Cardiac septum (tissue), 1 donor: Measurements from ENCODE around the gene MTHFD1L. TPM values are rescaled to one million over a fixed set of nuclear protein-coding genes. Genes with fewer than 3 reads are reported as not detected.

Experiments
- DNase-seq: peaks from one replicate; pipeline ENCODE4 v3.0.0-alpha.2; 2020; ENCODE audit warnings: low spot score
- intact Hi-C: fragments of 100-400 bp; cut with DNase I; formaldehyde crosslinking; loops from one replicate; pipeline ENCODE4 v1.14.0; 2022
- total RNA-seq: library from RNA; stranded (reverse); fragmentation: NEBNext Ultra II Directional; extraction: Animal tissue kit (Norgen Biotek cat#: 25700); gene quantifications from one replicate; pipeline ENCODE4 v1.2.1, GENCODE V29; 2021
- donor health status: DM: no; HTN: no; CAD: no.

The MTHFD1L gene
- total RNA-seq, 1 donor from 2014 or later, result 5.3 TPM

DNA sequence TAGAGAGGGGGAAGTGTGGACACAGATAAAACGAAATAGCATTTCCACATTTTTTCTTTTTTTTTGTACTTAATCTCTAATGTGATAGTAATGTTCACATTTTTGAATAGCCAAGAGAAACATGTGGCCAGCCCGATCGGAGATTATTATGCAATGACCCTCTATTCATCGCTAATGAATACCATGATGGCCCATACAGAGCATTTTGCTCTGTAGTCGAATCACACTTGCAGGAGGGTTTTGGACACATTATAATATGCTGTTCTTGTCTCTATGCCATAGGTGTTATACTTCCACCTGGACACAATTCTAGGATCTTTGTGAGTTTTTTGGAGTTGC lies 60.1 kb downstream of the MTHFD1L start:
- intact Hi-C loops, result no loop called here

DNA sequence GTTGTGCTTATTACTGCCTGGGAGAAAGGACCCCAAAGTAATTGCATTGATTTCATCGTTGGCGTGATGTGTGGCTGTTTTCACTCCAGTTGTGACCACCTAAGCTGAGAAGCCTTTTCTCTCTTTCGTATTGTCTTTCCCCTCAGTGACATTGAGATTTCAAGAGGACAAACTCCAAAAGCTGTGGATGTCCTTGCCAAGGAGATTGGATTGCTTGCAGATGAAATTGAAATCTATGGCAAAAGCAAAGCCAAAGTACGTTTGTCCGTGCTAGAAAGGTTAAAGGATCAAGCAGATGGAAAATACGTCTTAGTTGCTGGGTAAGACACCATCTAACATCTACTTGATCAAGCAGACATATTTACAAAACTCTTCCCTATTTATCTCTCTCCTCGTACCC lies 60.5 kb downstream of the MTHFD1L start:
- intact Hi-C loops, result no loop called here
- DNase-seq, result no peak

More for the DNA sequence above, 60.1 kb downstream of the MTHFD1L start:
- no peak for DNase-seq

DNA sequence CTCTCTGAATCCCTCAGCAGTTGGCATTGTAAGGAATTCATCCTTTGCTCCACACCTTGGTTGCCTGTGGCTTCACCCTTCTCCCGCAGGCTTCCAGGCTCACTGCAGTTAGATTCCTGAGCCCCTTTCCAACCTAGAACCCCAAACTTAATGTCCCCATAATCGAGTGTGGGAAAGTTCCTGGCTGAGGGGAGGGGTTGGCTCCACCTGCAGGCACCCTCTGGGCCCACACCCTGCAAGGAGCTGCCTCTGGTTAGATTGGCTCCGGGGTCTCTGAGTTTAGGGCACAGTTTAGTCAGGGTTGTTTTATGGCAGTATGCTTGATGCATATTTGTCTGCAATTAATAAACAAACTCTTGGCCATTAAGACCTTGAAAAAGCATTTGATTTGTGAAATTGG lies 63.4 kb downstream of the MTHFD1L start:
- DNase-seq, result no peak
- intact Hi-C loops, result no loop called here

DNA sequence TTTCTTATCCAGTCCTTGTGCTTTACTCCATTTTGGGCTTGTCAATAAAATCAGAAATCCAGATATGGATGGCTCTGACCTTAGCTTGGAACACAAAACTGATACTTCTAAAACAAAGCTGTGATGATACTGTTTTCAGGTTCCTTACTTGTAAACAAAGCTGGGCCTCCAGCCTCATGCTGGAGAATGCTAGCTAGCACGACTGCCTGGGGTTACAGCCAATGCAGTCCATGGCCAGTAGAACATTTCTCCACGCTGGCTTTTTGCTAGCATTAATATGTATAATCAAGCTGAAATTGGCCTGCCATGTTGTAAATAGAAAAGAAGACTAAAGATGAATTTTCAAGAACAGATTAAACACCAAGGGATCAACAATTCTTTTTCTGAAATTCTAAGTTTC lies 63.9 kb downstream of the MTHFD1L start:
- intact Hi-C loops, result no loop called here
- DNase-seq, result no peak

DNA sequence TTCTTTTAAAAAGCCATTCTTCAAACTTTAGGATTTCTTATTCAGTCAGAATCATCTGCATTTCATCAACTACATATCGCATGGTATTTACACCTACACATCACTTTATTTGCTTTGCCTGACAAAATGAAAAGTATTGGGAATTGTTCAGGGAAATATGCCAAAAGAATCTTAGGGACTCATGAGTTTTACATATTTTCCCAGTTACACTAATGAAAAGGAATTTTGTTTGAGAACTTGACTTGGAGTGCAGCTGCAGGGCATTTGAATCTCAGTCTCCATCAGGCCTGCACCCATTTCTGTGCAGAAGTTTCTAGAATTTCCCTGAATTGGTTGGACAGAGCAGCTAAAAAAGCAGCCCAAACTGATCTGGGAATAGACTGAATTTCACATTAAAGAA lies 65.3 kb downstream of the MTHFD1L start:
- intact Hi-C loops, result no loop called here
- no peak for DNase-seq

DNA sequence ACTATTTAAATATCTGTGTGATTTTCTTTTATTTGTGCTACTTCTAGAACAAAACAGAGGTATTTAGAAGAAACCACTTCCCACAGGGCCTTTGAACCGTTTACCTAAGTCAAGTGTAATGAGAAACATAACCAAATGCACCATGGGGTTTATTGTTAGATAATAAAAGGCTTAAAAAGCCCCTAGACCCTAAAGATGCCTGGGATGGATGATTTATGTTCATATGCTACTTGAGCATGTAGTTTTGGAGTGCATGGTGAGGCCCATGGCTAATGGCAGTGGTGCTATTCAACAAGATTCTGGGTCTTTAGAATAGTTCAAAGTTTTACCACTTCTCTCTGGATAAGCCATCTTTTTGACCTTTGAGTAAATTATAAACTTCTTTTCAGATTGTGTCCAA lies 65.9 kb downstream of the MTHFD1L start:
- intact Hi-C loops, result no loop called here
- no peak for DNase-seq

DNA sequence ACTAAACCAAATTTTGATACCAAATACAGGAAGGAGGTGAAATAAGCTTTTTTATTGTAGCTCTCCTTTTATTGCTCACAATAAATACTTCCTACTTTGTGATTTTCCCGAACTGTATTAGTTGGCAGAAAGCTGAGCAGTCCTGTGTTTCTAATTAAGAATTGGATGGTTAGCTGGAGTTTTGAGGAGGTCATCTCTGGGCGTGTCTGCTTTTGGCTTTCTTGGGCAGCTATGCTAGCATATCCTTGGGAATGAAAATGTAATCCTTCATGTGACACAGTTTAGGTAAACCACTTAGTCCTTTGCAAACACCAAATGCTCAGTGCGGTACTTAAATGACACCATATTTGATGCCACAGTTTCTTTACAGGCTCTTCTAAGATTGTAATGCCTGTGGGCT lies 67.5 kb downstream of the MTHFD1L start:
- intact Hi-C loops, result no loop called here
- DNase-seq, result no peak

DNA sequence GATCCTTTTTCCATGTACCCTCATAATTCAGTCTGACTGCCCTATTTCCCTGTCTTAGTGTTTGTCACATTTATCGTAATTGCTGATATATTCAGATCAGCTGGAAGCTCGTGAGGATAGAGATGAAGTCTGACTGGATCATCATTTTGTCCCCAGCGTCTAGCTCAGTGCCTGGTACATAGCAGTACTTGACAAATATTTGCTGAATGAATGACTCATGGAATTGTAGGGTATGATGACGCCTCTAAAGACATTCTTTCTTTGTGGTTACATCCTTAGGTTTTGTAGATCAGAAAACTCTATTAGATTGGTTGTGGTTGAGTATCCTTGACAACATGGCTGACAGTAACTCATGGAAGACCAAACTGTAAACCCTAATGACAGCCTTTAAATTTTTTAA lies 68.9 kb downstream of the MTHFD1L start:
- no peak for DNase-seq
- intact Hi-C loops, result no loop called here

DNA sequence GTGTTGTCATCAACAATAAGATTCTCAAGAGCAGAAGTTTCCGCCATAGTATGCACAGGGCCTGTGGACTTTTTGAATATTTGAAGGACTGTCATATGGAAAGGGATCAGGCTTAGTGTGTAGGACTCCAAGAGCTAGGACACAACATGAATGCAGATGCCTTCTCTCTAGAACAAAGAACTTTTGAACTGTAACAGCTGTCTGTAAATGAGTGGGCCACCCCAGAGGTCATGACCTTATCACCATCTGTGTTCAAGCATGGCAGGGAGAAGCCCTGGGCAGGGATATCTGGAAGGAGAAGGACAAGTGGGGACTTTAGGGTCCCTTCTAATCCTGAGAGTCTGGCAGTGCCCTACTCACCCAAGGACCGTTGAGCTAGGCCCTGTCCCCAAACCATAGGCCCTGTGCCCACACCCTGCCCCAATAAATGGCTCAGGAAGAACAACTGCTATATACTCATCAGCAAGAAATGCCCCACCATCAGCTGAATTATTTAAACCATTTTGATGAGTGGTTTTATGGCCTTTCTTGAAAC lies 70.6 kb downstream of the MTHFD1L start:
- intact Hi-C loops, result no loop called here
- no peak for DNase-seq

DNA sequence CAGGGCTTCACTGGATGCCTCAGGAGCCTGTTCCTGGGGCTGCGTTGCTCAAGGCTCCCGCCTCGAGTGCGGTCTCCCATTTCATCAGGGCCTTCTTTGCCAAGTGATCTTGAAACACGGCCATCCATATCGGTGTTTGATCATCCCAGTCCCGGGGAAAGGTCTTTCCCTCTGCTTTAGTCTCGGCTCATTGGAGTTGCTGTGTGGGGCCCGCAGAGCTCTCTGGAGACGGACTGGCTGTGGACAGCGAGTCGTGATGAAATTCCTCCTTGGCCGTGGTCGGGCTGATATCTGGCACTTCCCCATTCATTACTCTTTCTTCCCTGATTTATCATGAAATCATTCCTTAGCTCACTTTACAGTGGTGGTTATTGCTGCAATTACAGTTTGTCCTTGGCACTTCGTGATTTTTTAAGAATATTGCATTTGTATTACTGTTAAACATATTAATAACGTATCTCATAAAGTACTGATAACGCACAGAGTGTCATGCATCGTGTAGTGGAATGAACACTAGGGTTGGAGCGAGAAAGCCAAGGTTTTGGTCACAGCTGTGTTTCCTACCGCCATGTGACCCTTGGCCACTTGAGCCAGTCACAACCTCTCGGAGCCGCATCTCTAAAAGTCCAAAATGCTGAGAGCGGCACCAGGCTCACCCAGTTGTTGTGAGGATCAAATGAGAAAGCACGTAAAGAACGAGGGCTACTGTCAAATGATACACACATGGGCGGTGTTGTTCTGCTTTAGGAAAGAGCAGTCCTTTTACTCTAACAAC lies 71.8 kb downstream of the MTHFD1L start:
- intact Hi-C loops, result no loop called here
- DNase-seq, result no peak

DNA sequence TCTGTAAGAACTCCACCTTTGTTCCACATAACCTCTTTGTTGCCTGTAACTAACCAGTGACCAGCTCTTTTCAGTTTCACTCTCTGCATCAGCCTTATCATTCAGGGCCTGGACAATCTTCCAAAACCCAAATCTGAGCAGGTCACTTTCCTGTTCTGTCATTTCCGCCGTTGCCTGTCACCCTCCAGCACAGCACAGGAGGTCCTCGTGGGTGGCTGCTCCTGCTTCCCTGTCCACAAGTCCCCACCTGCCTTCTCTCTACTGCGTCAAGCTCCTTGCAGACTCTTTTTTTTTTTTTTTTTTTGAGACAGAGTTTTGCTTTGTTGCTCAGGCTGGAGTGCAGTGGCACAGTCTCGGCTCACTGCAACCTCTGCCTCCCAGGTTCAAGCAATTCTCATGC lies 73.9 kb downstream of the MTHFD1L start:
- intact Hi-C loops, result no loop called here

DNA sequence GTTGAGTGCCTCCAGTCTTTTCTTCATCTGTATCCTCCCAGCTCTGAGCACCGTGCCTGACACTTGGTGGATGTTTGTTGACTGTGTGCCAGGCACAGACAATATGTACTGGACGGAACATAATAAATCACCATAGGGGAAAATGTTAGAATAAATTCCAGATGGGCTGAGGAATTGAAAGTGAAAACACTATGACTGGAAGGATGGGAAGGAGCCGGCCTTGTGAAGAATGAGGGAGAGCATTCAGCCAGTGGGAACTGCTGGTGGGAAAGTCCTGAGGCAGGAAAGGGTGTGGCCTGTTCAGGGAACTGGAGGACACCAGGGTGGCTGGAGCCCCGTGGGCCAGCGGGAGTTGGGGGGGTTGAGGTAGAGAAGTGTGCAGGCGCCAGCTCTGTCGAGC lies 75.4 kb downstream of the MTHFD1L start:
- intact Hi-C loops, result no loop called here
- DNase-seq, result no peak

More for the DNA sequence above, 73.9 kb downstream of the MTHFD1L start:
- DNase-seq, result no peak

DNA sequence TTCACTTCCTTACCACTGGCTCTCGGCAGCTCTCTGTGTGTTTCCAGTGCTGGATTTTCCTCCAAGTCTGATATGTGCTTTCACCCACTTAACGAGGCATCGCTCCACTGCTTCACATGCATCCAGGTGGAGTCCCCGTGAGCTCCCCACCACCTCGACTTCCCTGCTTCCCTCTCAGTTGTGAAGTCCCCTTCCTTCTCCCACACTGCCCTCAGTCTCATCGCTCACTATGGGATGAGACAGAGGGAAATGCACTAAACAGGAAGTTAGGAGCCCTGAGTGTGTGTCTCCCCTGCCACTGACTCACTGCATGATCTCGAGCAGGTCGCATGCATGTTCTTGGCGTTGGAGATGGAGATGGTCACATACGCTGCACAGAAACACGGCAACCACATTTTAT lies 84.0 kb downstream of the MTHFD1L start:
- intact Hi-C loops, result no loop called here
- DNase-seq, result no peak

DNA sequence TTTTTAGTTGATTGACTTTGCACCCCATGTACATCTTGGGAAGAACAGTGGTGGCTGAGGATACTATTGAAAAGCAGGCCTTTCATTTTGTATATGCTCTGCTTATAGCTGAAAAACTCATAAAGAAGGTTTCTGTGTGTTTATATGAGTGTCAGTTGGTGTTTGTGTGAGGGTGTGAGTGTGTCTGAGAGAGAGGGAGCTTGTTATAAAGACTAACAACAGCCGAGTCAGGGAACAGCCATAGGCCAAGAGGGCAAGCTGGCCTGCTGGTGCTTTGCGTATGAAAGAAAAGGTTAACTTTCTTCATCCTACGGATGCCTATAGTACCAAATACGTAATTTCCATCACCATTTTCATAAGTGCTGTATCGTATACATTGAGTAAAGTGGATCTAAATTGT lies 88.3 kb downstream of the MTHFD1L start:
- DNase-seq, result no peak
- intact Hi-C loops, result no loop called here

DNA sequence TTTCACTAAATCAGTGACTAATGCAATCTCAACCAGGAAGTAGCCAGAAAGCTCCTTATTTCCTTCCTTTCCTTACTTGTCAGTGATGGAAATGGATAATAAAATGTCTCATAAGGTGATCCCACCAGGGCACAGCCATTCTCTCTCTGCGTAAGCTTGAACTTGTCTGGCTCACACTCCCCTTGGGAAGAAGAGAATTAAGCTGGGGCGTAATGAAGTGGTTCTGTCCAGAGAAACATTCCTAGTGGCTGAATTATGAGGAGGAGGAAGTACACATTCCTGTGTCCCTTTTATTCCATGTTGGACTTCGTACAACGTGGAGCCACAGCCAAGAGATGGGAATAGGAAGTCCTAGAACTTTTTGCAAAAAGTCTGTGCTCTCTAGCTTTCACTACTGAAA lies 93.7 kb downstream of the MTHFD1L start:
- DNase-seq, result no peak
- intact Hi-C loops, result no loop called here

DNA sequence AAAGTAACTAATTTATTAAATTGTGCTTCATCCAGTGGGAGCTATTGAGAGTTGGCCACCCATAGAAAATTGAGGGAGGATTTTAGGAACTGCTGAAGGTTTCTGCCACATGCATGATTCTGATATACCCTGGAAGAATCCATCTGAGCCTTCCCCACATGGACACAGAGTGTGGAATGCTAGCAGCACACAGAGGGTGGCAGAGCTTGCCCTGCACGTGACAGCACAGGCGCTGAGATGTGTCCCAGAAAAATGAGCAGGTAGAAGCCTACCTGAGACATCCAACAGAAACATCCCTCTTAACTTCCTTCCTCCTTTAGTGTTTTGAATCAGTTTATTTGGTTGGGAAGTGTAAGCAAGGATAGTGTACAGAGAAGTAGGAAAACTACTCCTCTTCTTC lies 96.9 kb downstream of the MTHFD1L start:
- intact Hi-C loops, result no loop called here
- DNase-seq, result no peak

DNA sequence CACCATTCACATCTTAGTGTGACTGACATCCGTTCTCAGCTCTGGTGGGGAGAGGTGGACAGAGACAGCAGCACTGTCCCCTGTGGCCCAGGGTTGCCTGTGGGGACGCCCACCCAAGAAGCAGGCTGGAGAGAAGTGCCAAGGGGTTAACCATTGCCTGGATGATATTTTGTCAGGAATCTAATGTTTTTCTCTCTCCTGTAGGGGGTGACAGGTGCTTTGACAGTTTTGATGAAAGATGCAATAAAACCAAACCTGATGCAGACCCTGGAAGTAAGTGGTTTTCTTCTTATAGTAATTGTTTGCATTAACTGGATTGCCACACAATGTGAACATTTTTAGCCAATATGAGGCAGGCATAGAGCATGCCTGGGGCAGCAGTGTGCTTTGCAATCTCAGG lies 99.3 kb downstream of the MTHFD1L start:
- intact Hi-C loops, result no loop called here

DNA sequence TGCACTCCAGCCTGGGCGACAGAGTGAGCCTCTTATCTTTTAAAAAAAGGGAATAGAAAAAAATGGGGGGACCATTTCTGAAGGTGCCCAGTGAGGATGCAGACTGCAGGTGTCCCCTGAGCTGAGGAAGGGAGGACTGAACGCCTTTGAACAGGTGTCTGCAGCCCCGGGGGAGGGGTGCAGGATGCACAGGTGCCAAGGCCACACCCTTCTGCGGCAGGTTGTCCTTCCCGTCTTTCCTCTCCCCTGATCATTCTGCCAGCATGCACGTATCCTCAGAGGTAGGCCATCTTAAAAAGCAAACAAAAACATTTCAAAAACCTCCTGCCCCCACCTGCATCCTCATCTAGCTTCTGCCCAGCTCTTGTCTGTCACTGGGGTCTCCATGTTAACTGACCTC lies 101.3 kb downstream of the MTHFD1L start:
- DNase-seq, result no peak
- intact Hi-C loops, result no loop called here

More for the DNA sequence above, 99.3 kb downstream of the MTHFD1L start:
- DNase-seq, result no peak

DNA sequence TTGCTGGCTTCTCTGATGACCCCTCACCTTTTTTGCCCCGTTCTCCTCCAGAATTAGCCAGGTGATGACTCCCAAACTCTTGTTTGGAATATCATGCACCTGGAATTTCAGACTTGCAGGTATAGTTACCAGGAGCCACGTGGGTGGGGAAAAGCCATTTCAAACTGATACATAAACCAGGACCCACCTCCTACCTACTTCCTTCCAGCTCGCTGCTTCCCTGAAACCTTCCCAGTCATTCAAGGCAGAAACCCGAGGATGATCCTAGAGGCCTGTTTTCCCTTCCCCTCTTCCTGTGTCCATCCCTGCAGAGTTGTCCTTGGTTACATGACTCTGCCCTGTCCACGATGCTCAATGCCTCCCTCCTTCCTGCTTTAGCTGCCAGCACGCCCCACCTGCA lies 101.9 kb downstream of the MTHFD1L start:
- intact Hi-C loops, result no loop called here
- DNase-seq, result no peak

DNA sequence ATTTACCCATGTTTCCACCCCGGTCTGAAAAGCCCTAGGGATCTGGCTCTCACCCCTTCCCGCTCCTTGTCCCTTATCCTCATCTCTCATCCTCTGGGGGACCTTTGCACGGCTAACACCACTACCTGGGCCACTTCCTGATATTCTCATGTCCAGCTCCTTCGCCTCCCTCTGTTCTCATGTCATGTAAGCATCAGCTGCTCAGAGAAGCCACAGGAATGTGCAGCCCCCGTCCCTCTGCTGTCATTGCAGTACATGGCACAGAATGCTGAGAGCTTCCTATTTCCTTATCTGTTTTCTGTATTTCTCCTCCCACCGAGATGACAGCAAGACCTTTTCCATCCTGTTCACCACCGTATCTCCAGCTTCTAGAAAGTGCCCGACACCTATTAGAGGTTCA lies 102.4 kb downstream of the MTHFD1L start:
- intact Hi-C loops, result no loop called here
- DNase-seq, result no peak

DNA sequence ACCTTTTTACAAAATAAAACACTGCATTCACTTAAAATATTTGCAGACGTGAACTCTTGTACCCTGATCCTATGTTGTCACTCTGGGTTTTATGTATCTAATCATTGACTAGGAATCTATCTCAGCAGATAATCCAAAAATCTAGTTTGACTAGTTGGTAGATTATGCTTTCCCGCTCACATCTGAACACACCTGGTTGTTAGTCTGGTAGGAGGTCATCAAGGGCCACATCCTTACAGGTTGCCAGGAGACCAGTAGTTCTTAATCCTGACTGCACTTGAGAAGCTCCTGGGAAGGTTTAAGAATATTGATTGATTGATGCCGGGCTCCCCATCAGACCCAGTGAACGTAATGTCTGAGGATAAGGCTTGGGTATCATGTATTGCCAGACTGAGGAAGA lies 104.4 kb downstream of the MTHFD1L start:
- intact Hi-C loops, result no loop called here
- no peak for DNase-seq

DNA sequence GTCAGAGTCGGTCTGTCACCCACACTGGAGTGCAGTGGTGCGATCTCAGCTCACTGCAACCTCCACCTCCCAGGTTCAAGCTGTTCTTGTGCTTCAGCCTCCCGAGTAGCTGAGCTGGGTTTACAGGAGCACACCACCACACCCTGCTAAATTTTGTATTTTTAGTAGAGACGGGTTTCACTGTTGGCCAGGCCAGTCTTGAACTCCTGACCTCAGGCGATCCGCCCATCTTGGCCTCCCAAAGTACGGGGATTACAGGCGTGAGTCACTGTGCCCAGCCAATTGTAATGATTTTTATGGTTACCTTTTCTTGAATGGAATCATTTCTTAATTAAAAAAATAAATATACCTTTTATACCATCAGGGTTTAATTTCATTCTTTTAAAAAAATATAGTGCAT lies 105.7 kb downstream of the MTHFD1L start:
- intact Hi-C loops, result no loop called here
- DNase-seq, result no peak
